Measurements from ENCODE around the gene ZNF277. TPM values are rescaled to one million over a fixed set of nuclear protein-coding genes. Genes with fewer than 3 reads are reported as not detected.

ZNF277 gene
- polyA plus RNA-seq, 2 of the 4 experiments (the other 2 are of a cell fraction), result 23.4 to 31.9 TPM

GRCh38 chr7:112206238-112206990, at the start of gene ZNF277, which contains the start of gene DOCK4 (continued):
- no peak for TF ChIP-seq JUNB (IDR thresholded peaks at IDR 0.05)
- TF ChIP-seq HDAC2 (IDR thresholded peaks at IDR 0.05), result no peak
- TF ChIP-seq SREBF2 (IDR thresholded peaks at IDR 0.05), result no peak
- TF ChIP-seq FOXS1 (CRISPR knock-in tag; IDR thresholded peaks at IDR 0.05), result no peak
- TF ChIP-seq NR3C1 (IDR thresholded peaks at IDR 0.05), result no peak
- no peak for TF ChIP-seq PBX3 (IDR thresholded peaks at IDR 0.05)
- TF ChIP-seq ZNF302 (CRISPR knock-in tag; IDR thresholded peaks at IDR 0.05), result no peak
- no peak for TF ChIP-seq USF2 (IDR thresholded peaks at IDR 0.05)
- no peak for TF ChIP-seq REST (IDR thresholded peaks at IDR 0.05)
- no peak for TF ChIP-seq ZFP36 (IDR thresholded peaks at IDR 0.05; ENCODE audit: borderline replicate concordance, partially characterized antibody)
- no peak for TF ChIP-seq HMGXB4 (CRISPR knock-in tag; IDR thresholded peaks at IDR 0.05; ENCODE audit: borderline replicate concordance)
- peak; percentile 44; the same call in 1 of the 2 replicates for TF ChIP-seq MAX (IDR thresholded peaks at IDR 0.05)
- TF ChIP-seq CBX2 (IDR thresholded peaks at IDR 0.05; ENCODE audit: borderline replicate concordance, low read depth), result no peak
- peak; percentile 48 to 49; a peak in 2 of 5 replicates for TF ChIP-seq JUN (IDR thresholded peaks at IDR 0.05)
- TF ChIP-seq CHD4 (IDR thresholded peaks at IDR 0.05; ENCODE audit: borderline replicate concordance), result no peak
- TF ChIP-seq ELK1 (IDR thresholded peaks at IDR 0.05; ENCODE audit: low read depth, low read length), result no peak
- TF ChIP-seq EHMT2 (IDR thresholded peaks at IDR 0.05; ENCODE audit: low read depth), result no peak
- TF ChIP-seq RARB (CRISPR knock-in tag; IDR thresholded peaks at IDR 0.05), result no peak
- TF ChIP-seq ZSCAN20 (CRISPR knock-in tag; IDR thresholded peaks at IDR 0.05), result no peak
